A549 (cell line): ENCODE measurements around the gene KLHL36. TPM values are rescaled to one million over a fixed set of nuclear protein-coding genes. Genes with fewer than 3 reads are reported as not detected.

ENCODE experiments used
- ATAC-seq, 2 experiments: fragments of 200-7000 bp in 1 of 2; fragments of >200 bp in 1 of 2; cut with Nextera tagmentation in 1 of 2; cut with Tn5 transposase in 1 of 2; 3 replicates each; pipeline versions ENCODE4 v1.8.0 to v1.9.1; 2018 to 2020; ENCODE audit warnings: mild to moderate bottlenecking in 1 of 2, moderate library complexity in 1 of 2
- CTCF ChIA-PET: fragments of 300-600 bp; sonication (Branson Sonifier 250); formaldehyde crosslinking; extraction: SDS; loops from one replicate; lab custom pipeline; 2021; ENCODE audit warnings: antibody characterized with exemption, inconsistent platforms; lab: Yijun Ruan, JAX
- POLR2A ChIA-PET: fragments of 350-600 bp; formaldehyde crosslinking; extraction: SDS; loops from one replicate; lab custom pipeline; 2021; ENCODE audit warnings: antibody characterized with exemption, inconsistent platforms; lab: Yijun Ruan, JAX
- DNase-seq, 2 experiments: peaks; one replicate each; pipeline versions ENCODE4 v3.0.0 to v3.0.0-alpha.2; 2011 to 2016; ENCODE audit warnings: low read depth in 1 of 2, low spot score in 1 of 2
- FAIRE-seq: peaks from 2 replicates; lab custom pipeline; 2011; peaks lifted over from hg19 to GRCh38; lab: Jason Lieb, UNC
- H3K27ac ChIP-seq, 2 experiments: fragments of >200 bp; sonication (Bioruptor Twin); formaldehyde crosslinking; 3 replicates each; pipeline ENCODE4 v1.5.1; 2016 to 2017
- H3K4me1 ChIP-seq: fragments of >200 bp; sonication (Bioruptor Twin); formaldehyde crosslinking; 3 replicates; pipeline ENCODE4 v1.6.1; 2016
- H3K4me2 ChIP-seq: fragments of >200 bp; sonication (Bioruptor Twin); formaldehyde crosslinking; 3 replicates; pipeline ENCODE4 v1.6.1; 2016
- H3K4me3 ChIP-seq: fragments of >200 bp; sonication (Bioruptor Twin); formaldehyde crosslinking; 3 replicates; pipeline ENCODE4 v1.5.1; 2016
- H3K9me3 ChIP-seq: fragments of >200 bp; sonication (Bioruptor Twin); formaldehyde crosslinking; 3 replicates; pipeline ENCODE4 v1.6.1; 2016
- BCL3 ChIP-seq: fragments of >200 bp; sonication (Bioruptor Twin); formaldehyde crosslinking; IDR thresholded peaks from 3 replicates; pipeline ENCODE4 v1.6.1; 2016
- CBX2 ChIP-seq: fragments of 200-600 bp; sonication (generic); IDR thresholded peaks from 2 replicates; pipeline ENCODE4 v1.6.1; 2016; ENCODE audit warnings: low read depth, mild to moderate bottlenecking, borderline replicate concordance
- CBX8 ChIP-seq: fragments of 200-600 bp; sonication (generic); IDR thresholded peaks from 2 replicates; pipeline ENCODE4 v1.6.1; 2016
- CHD2 ChIP-seq: fragments of 150-350 bp; IDR thresholded peaks from 2 replicates; pipeline ENCODE4 v1.6.1; 2014; ENCODE audit warnings: low read length; ENCODE audit not compliant: partially characterized antibody
- E2F6 ChIP-seq: IDR thresholded peaks from 2 replicates; pipeline ENCODE4 v1.6.1; 2012; ENCODE audit warnings: low read depth, borderline replicate concordance
- EHMT2 ChIP-seq: fragments of 200-600 bp; sonication (generic); IDR thresholded peaks from 2 replicates; pipeline ENCODE4 v1.6.1; 2016; ENCODE audit warnings: antibody characterized with exemption, low read depth, mild to moderate bottlenecking, moderate library complexity
- EP300 ChIP-seq, 2 experiments: fragments of >200 bp; sonication (Bioruptor Twin); formaldehyde crosslinking; IDR thresholded peaks; 2 replicates in 1 of 2; 3 replicates in 1 of 2; pipeline ENCODE4 v1.6.1; 2016 to 2017
- ESRRA ChIP-seq: fragments of 150-350 bp; IDR thresholded peaks from 2 replicates; pipeline ENCODE4 v1.6.1; 2014; ENCODE audit warnings: mild to moderate bottlenecking, low read length, borderline replicate concordance
- FOSB ChIP-seq: fragments of 250-450 bp; sonication (Bioruptor Pico); IDR thresholded peaks from 2 replicates; pipeline ENCODE4 v1.5.0; 2020; ENCODE audit warnings: mild to moderate bottlenecking, moderate library complexity
- HOXA7 ChIP-seq: fragments of 250-450 bp; sonication (Bioruptor Pico); IDR thresholded peaks from 2 replicates; pipeline ENCODE4 v1.5.0; 2020; ENCODE audit warnings: mild to moderate bottlenecking, moderate library complexity
- HOXB13 ChIP-seq: fragments of 250-450 bp; sonication (Bioruptor Pico); IDR thresholded peaks from 2 replicates; pipeline ENCODE4 v1.5.0; 2020; ENCODE audit warnings: low read depth, mild to moderate bottlenecking, moderate library complexity
- JUN ChIP-seq, 2 experiments: fragments of >200 bp; sonication (Bioruptor Twin); formaldehyde crosslinking; IDR thresholded peaks; 2 replicates in 1 of 2; 3 replicates in 1 of 2; pipeline ENCODE4 v1.6.1; 2016 to 2017
- KDM1A ChIP-seq: fragments of 200-600 bp; sonication (generic); IDR thresholded peaks from 2 replicates; pipeline ENCODE4 v1.6.1; 2016; ENCODE audit warnings: low read depth, mild to moderate bottlenecking
- KDM5A ChIP-seq: fragments of 200-600 bp; sonication (generic); IDR thresholded peaks from 2 replicates; pipeline ENCODE4 v1.6.1; 2016; ENCODE audit warnings: antibody characterized with exemption, mild to moderate bottlenecking
- MAX ChIP-seq: IDR thresholded peaks from 2 replicates; pipeline ENCODE4 v1.6.1; 2012
- MAZ ChIP-seq: fragments of 150-350 bp; IDR thresholded peaks from 2 replicates; pipeline ENCODE4 v1.6.1; 2014; ENCODE audit warnings: antibody characterized with exemption, low read depth, low read length, borderline replicate concordance
- NFE2L2 ChIP-seq: fragments of 150-350 bp; conservative IDR thresholded peaks from 2 replicates; pipeline ENCODE4 v1.6.1; 2014; ENCODE audit warnings: low read length
- PBX3 ChIP-seq: IDR thresholded peaks from 2 replicates; pipeline ENCODE4 v1.6.1; 2012
- PHF8 ChIP-seq: fragments of 200-600 bp; sonication (generic); IDR thresholded peaks from 2 replicates; pipeline ENCODE4 v1.6.1; 2016; ENCODE audit warnings: low read depth, mild to moderate bottlenecking, antibody characterized with exemption, moderate library complexity, borderline replicate concordance
- REST ChIP-seq: fragments of 200-600 bp; sonication (generic); IDR thresholded peaks from 2 replicates; pipeline ENCODE4 v1.6.1; 2016; ENCODE audit warnings: antibody characterized with exemption, mild to moderate bottlenecking, moderate library complexity
- SMC3 ChIP-seq: fragments of >200 bp; sonication (Bioruptor Twin); formaldehyde crosslinking; IDR thresholded peaks from 3 replicates; pipeline ENCODE4 v1.6.1; 2018; ENCODE audit warnings: inconsistent platforms
- TP53 ChIP-seq: fragments of 250-450 bp; sonication (Bioruptor Pico); IDR thresholded peaks from 2 replicates; pipeline ENCODE4 v1.5.0; 2021; ENCODE audit warnings: mild to moderate bottlenecking, moderate library complexity
- USF2 ChIP-seq: fragments of 450-650 bp; IDR thresholded peaks from 2 replicates; pipeline ENCODE4 v1.6.1; 2014; ENCODE audit warnings: antibody characterized with exemption
- ZC3H11A ChIP-seq: fragments of 450-650 bp; IDR thresholded peaks from 2 replicates; pipeline ENCODE4 v1.6.1; 2014; ENCODE audit warnings: antibody characterized with exemption, mild to moderate bottlenecking
- ZFP36 ChIP-seq: fragments of 450-650 bp; IDR thresholded peaks from 2 replicates; pipeline ENCODE4 v1.6.1; 2014; ENCODE audit warnings: borderline replicate concordance; ENCODE audit not compliant: partially characterized antibody
- ZNF302 ChIP-seq: fragments of 250-450 bp; sonication (Bioruptor Pico); IDR thresholded peaks from 2 replicates; pipeline ENCODE4 v1.9.0; 2021; ENCODE audit warnings: inconsistent platforms, mild to moderate bottlenecking, moderate library complexity
- ZSCAN20 ChIP-seq: fragments of 250-450 bp; sonication (Bioruptor Pico); IDR thresholded peaks from 2 replicates; pipeline ENCODE4 v1.8.0; 2022; ENCODE audit warnings: mild to moderate bottlenecking, moderate library complexity
- WGBS: methylation state at CpG from one replicate; pipeline ENCODE4 v1.1.6; 2017; ENCODE audit errors: missing lambda C conversion rate; 5-methylcytosine and 5-hydroxymethylcytosine counted together
- polyA plus RNA-seq, 4 experiments: library from polyadenylated mRNA; depleted of rRNA in 3 of 4; stranded (reverse); fragments of >200 nt; fragmentation: RNase III in 1 of 4; extraction: RNeasy Plus Mini Kit Qiagen cat#74134 plus additional on column Dnase treatment in 1 of 4; gene quantifications; 2 replicates in 3 of 4; 3 replicates in 1 of 4; pipeline ENCODE4 v1.2.3, GENCODE V29; 2011 to 2017

Gene KLHL36
- polyA plus RNA-seq, 2 of the 4 experiments (the other 2 are of a cell fraction), result 20.0 to 21.0 TPM

- CTCF ChIA-PET, result interaction anchor here (1.9 kb wide), 1 partner anchor 105 kb away, joined by 6 read pairs; no protein-coding TSS in a partner anchor
- FAIRE-seq (no peak), ATAC-seq (no peak)
- Histone ChIP-seq H3K4me1 (peaks cover 26% of the 10 kb centered on the region), H3K4me3 (no peak overlapping the region), H3K9me3 (no peaks in the 10 kb centered on the region), H3K4me2 (no peak overlapping the region)
- POLR2A ChIA-PET, result no interaction called here
- TF ChIP-seq TP53 (CRISPR knock-in tag) (no peak), MAX (no peak), EP300 (IDR thresholded peaks at IDR 0.05) (no peak), REST (no peak), ZC3H11A (no peak), ESRRA (no peak), PHF8 (no peak), FOSB (CRISPR knock-in tag) (no peak), KDM5A (no peak), NFE2L2 (no peak), CBX2 (no peak), EHMT2 (no peak), SMC3 (no peak), CBX8 (no peak)
- TF ChIP-seq, all 56 proteins: peak for 0
- no peak for DNase-seq
- 91% methylated on average over 4 of the region's 4 CpGs for WGBS
- H3K27ac ChIP-seq, result no peak overlapping the region
Observed at GRCh38 chr16:84611041-84611440, 37.3 kb upstream of the KLHL36 start.

- ChIA-PET CTCF (interaction anchor here (0.7 to 4.8 kb wide), 6 partner anchors 10 to 113 kb away, joined by 3 to 30 read pairs (median 10); no protein-coding TSS in a partner anchor), POLR2A (no interaction called here)
- H3K4me3 ChIP-seq, result no peak overlapping the region
- no peak overlapping the region for H3K4me2 ChIP-seq
- H3K9me3 ChIP-seq, result no peaks in the 10 kb centered on the region
- FAIRE-seq (no peak), DNase-seq (no peak), ATAC-seq (no peak)
- WGBS, result over 99% methylated on average over 7 of the region's 7 CpGs
- H3K4me1 ChIP-seq, result peaks cover 28% of the 10 kb centered on the region
- no peak overlapping the region for H3K27ac ChIP-seq
- TF ChIP-seq REST (no peak), ZSCAN20 (CRISPR knock-in tag) (no peak), E2F6 (no peak), ZNF302 (CRISPR knock-in tag) (no peak), KDM1A (no peak), ZFP36 (no peak), HOXA7 (CRISPR knock-in tag) (no peak), TP53 (CRISPR knock-in tag) (no peak), PBX3 (no peak), KDM5A (no peak), JUN (IDR thresholded peaks at IDR 0.05) (no peak), USF2 (no peak), BCL3 (no peak), MAZ (no peak), HOXB13 (no peak), CHD2 (no peak)
Observed at GRCh38 chr16:84612686-84613085, 35.6 kb upstream of the KLHL36 start.
